Trophoblast cell (in vitro differentiated cells and primary cell): ENCODE measurements around the gene KIF4A.
"Not testable (repeated sequence)": the region's sequence is repeated elsewhere in the genome, so short reads cannot be mapped to it uniquely, and the experiment has no call there.

Experiments used
- DNase-seq, 2 donors: peaks; one replicate each; pipeline ENCODE4 v3.0.0-alpha.2; 2016
- H2AFZ ChIP-seq: 2 replicates; pipeline ENCODE4 v1.6.1; 2013; ENCODE audit warnings: low read length, moderate library complexity, mild to moderate bottlenecking; ENCODE audit not compliant: insufficient read depth, poor library complexity
- H2AK5ac ChIP-seq: 2 replicates; pipeline ENCODE4 v1.6.1; 2013; ENCODE audit warnings: mild to moderate bottlenecking, low read length
- H2BK120ac ChIP-seq: 2 replicates; pipeline ENCODE4 v1.6.1; 2013; ENCODE audit warnings: low read length, mild to moderate bottlenecking, moderate library complexity; ENCODE audit not compliant: insufficient read depth, poor library complexity
- H2BK12ac ChIP-seq: 2 replicates; pipeline ENCODE4 v1.6.1; 2013; ENCODE audit warnings: mild to moderate bottlenecking, low read length, moderate library complexity
- H2BK5ac ChIP-seq: 2 replicates; pipeline ENCODE4 v1.6.1; 2013; ENCODE audit warnings: low read length, low read depth, moderate library complexity, mild to moderate bottlenecking; ENCODE audit not compliant: poor library complexity
- H3K14ac ChIP-seq: 2 replicates; pipeline ENCODE4 v1.6.1; 2013; ENCODE audit warnings: mild to moderate bottlenecking, low read length
- H3K18ac ChIP-seq: 2 replicates; pipeline ENCODE4 v1.6.1; 2013; ENCODE audit warnings: mild to moderate bottlenecking, low read length
- H3K23ac ChIP-seq: 2 replicates; pipeline ENCODE4 v1.6.1; 2013; ENCODE audit warnings: low read length
- H3K27ac ChIP-seq: 2 replicates; pipeline ENCODE4 v1.5.1; 2013; ENCODE audit warnings: low read depth, mild to moderate bottlenecking, inconsistent platforms, low read length, moderate library complexity
- H3K27me3 ChIP-seq: 2 replicates; pipeline ENCODE4 v1.6.1; 2013; ENCODE audit warnings: inconsistent platforms, mild to moderate bottlenecking, low read length, moderate library complexity; ENCODE audit not compliant: insufficient read depth
- H3K36me3 ChIP-seq, 2 experiments: 1 replicate in 1 of 2; 2 replicates in 1 of 2; pipeline ENCODE4 v1.6.1; 2013; ENCODE audit warnings: low read length in 2 of 2, mild to moderate bottlenecking in 2 of 2, moderate library complexity in 1 of 2; ENCODE audit not compliant: insufficient read depth in 2 of 2, control insufficient read depth in 1 of 2
- H3K4ac ChIP-seq: 2 replicates; pipeline ENCODE4 v1.6.1; 2013; ENCODE audit warnings: low read depth, mild to moderate bottlenecking, low read length, moderate library complexity
- H3K4me1 ChIP-seq, 2 experiments: 1 replicate in 1 of 2; 2 replicates in 1 of 2; pipeline ENCODE4 v1.6.1; 2013; ENCODE audit warnings: low read length in 2 of 2, mild to moderate bottlenecking in 2 of 2, moderate library complexity in 1 of 2; ENCODE audit not compliant: insufficient read depth in 2 of 2, control insufficient read depth in 1 of 2
- H3K4me2 ChIP-seq: 2 replicates; pipeline ENCODE4 v1.6.1; 2013; ENCODE audit warnings: inconsistent platforms, mild to moderate bottlenecking, low read length, moderate library complexity
- H3K4me3 ChIP-seq: 2 replicates; pipeline ENCODE4 v1.5.1; 2013; ENCODE audit warnings: mild to moderate bottlenecking, low read depth, low read length, inconsistent platforms
- H3K79me1 ChIP-seq: one replicate; pipeline ENCODE4 v1.6.1; 2013; ENCODE audit warnings: low read length
- H3K79me2 ChIP-seq: 2 replicates; pipeline ENCODE4 v1.6.1; 2013; ENCODE audit warnings: low read length, mild to moderate bottlenecking; ENCODE audit not compliant: control insufficient read depth, insufficient read depth, poor library complexity
- H3K9ac ChIP-seq: 2 replicates; pipeline ENCODE4 v1.6.1; 2013; ENCODE audit warnings: mild to moderate bottlenecking, low read length
- H3K9me3 ChIP-seq: 2 replicates; pipeline ENCODE4 v1.6.1; 2013; ENCODE audit warnings: low read depth, mild to moderate bottlenecking, control low read depth, inconsistent platforms, low read length; ENCODE audit not compliant: insufficient read depth
- H4K12ac ChIP-seq: 2 replicates; pipeline ENCODE4 v1.6.1; 2013; ENCODE audit warnings: low read depth, mild to moderate bottlenecking, low read length, moderate library complexity
- H4K8ac ChIP-seq: 2 replicates; pipeline ENCODE4 v1.6.1; 2013; ENCODE audit warnings: low read depth, mild to moderate bottlenecking, low read length, moderate library complexity
- H4K91ac ChIP-seq: one replicate; pipeline ENCODE4 v1.6.1; 2013; ENCODE audit warnings: low read depth, mild to moderate bottlenecking, low read length, moderate library complexity
- WGBS: extraction: QIAGEN DNeasy Blood & Tissue Kit; methylation state at CpG from one replicate; pipeline ENCODE4 v1.1.7; 2013; ENCODE audit warnings: missing lambda C conversion rate; ENCODE audit not compliant: insufficient read length, insufficient coverage; ENCODE audit errors: extremely low coverage; 5-methylcytosine and 5-hydroxymethylcytosine counted together

Gene KIF4A

GRCh38 chrX:70243601-70244000 is 46.3 kb upstream of the KIF4A start:
- not testable (repeated sequence) for H3K4me2 ChIP-seq, H2AK5ac ChIP-seq, H3K9me3 ChIP-seq, H2BK12ac ChIP-seq, H3K14ac ChIP-seq, H4K12ac ChIP-seq, DNase-seq, H3K4me3 ChIP-seq, H3K27me3 ChIP-seq, H2BK5ac ChIP-seq, H3K23ac ChIP-seq, H3K9ac ChIP-seq, H4K91ac ChIP-seq, H3K18ac ChIP-seq, H3K4ac ChIP-seq, H3K79me2 ChIP-seq, H3K4me1 ChIP-seq, H3K79me1 ChIP-seq, H2AFZ ChIP-seq, H3K36me3 ChIP-seq, H3K27ac ChIP-seq, H2BK120ac ChIP-seq, H4K8ac ChIP-seq
- WGBS = no CpG with 5 or more reads among the region's 5 CpGs

DNA sequence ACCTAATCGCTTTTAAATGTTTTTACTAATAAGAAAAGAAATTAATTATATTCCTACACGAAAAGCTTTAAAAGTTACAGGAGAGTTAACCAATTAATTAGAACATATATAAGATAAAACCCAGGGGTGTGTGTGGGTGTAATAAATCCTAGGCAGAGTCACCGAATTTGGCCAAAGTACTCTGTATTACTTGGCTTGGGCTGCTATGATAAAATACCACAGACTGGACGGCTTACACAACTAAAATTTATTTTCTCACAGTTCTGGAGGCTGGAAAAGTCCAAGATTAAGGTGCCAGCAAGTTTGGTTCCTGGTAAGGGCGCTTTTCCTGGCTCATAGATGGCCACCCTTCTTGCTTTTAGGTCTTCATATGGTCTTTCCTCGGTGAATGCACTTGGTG is 45.0 kb upstream of the KIF4A start:
- H3K4me3 ChIP-seq = no peak overlapping the region
- H3K18ac ChIP-seq = no peak overlapping the region
- no peak overlapping the region for H2BK120ac ChIP-seq
- no peak overlapping the region for H2AK5ac ChIP-seq
- no peak overlapping the region for H3K4me2 ChIP-seq
- no peak overlapping the region for H4K8ac ChIP-seq
- no peak overlapping the region for H3K14ac ChIP-seq
- no CpG with 5 or more reads among the region's 6 CpGs for WGBS
- no peaks in the 10 kb centered on the region for H3K4me1 ChIP-seq
- no peaks in the 10 kb centered on the region for H3K27me3 ChIP-seq
- H3K4ac ChIP-seq = no peak overlapping the region
- H2AFZ ChIP-seq = no peak overlapping the region
- H3K36me3 ChIP-seq = no peaks in the 10 kb centered on the region
- H2BK5ac ChIP-seq = no peak overlapping the region
- no peak overlapping the region for H3K9ac ChIP-seq
- DNase-seq = no peak
- no peak overlapping the region for H4K91ac ChIP-seq
- H3K79me1 ChIP-seq = no peaks in the 10 kb centered on the region
- no peaks in the 10 kb centered on the region for H3K79me2 ChIP-seq
- no peak overlapping the region for H4K12ac ChIP-seq
- H3K27ac ChIP-seq = no peak overlapping the region
- H2BK12ac ChIP-seq = no peak overlapping the region
- no peak overlapping the region for H3K23ac ChIP-seq
- H3K9me3 ChIP-seq = no peaks in the 10 kb centered on the region

DNA sequence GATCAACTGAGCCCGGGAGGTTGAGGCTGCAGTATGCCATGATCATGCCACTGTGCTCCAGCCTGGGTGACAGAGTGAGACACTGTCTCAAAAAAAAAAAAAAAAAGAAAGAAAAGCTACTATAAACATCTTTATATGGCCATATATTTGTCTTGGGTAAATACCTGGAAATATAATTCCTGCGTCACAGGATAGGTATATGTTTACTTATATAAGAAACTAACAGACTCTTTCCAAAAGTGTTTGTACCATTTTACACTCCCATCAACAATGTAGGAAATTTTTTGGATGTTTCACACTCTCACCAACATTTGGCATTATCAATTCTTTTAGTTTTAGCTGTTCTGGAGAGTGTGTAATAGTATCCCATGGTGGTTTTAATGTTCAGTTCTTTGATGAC is 42.7 kb upstream of the KIF4A start:
- no peak overlapping the region for H2BK5ac ChIP-seq
- H2BK12ac ChIP-seq = no peak overlapping the region
- H3K23ac ChIP-seq = no peak overlapping the region
- no peak overlapping the region for H3K9ac ChIP-seq
- no peaks in the 10 kb centered on the region for H3K79me2 ChIP-seq
- H3K27ac ChIP-seq = no peak overlapping the region
- no peaks in the 10 kb centered on the region for H3K4me1 ChIP-seq
- no peaks in the 10 kb centered on the region for H3K9me3 ChIP-seq
- H3K14ac ChIP-seq = no peak overlapping the region
- H3K4ac ChIP-seq = no peak overlapping the region
- H3K79me1 ChIP-seq = no peaks in the 10 kb centered on the region
- no CpG with 5 or more reads among the region's 2 CpGs for WGBS
- H3K36me3 ChIP-seq = no peaks in the 10 kb centered on the region
- no peak overlapping the region for H2AK5ac ChIP-seq
- no peak overlapping the region for H4K8ac ChIP-seq
- no peak overlapping the region for H2BK120ac ChIP-seq
- no peak overlapping the region for H4K91ac ChIP-seq
- no peak overlapping the region for H4K12ac ChIP-seq
- no peak overlapping the region for H3K18ac ChIP-seq
- DNase-seq = no peak
- H3K4me3 ChIP-seq = no peak overlapping the region
- H3K27me3 ChIP-seq = no peaks in the 10 kb centered on the region
- no peak overlapping the region for H2AFZ ChIP-seq
- H3K4me2 ChIP-seq = no peak overlapping the region

DNA sequence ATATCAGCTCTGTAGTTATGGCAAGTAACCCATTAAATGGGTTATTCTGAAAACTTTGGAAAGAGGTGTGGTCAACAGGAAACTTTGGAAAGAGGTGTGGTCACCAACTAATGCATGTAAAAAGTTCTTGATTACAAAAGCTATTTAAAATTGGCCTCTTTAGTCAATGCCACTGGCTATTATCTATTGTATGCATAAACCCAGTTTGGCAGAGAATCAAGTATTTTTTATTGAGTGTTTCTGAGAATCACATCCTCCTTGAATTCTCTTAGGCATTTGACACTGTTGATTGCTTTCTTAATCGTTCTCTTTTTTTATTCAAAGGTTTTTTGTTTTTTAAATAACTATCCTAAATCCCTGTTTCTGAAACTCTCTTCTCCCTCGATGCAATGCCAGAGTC is 37.4 kb upstream of the KIF4A start:
- Histone ChIP-seq H3K9ac (no peak overlapping the region), H3K14ac (no peak overlapping the region), H3K4me3 (no peak overlapping the region), H3K27me3 (no peaks in the 10 kb centered on the region), H2BK12ac (no peak overlapping the region), H2BK120ac (no peak overlapping the region), H3K79me2 (no peaks in the 10 kb centered on the region), H3K4me1 (no peaks in the 10 kb centered on the region), H3K9me3 (no peaks in the 10 kb centered on the region), H4K12ac (no peak overlapping the region), H3K79me1 (no peaks in the 10 kb centered on the region), H3K4me2 (no peak overlapping the region), H2BK5ac (no peak overlapping the region), H3K18ac (no peak overlapping the region), H3K23ac (no peak overlapping the region), H3K36me3 (no peaks in the 10 kb centered on the region), H2AK5ac (no peak overlapping the region), H4K91ac (no peak overlapping the region), H3K27ac (no peak overlapping the region), H2AFZ (no peak overlapping the region), H3K4ac (no peak overlapping the region), H4K8ac (no peak overlapping the region)
- no peak for DNase-seq
- no CpG with 5 or more reads among the region's 2 CpGs for WGBS
